Measurements from ENCODE around the gene PHC3.
"Not testable (repeated sequence)": the region's sequence is repeated elsewhere in the genome, so short reads cannot be mapped to it uniquely, and the experiment has no call there.

PHC3 gene
- total RNA-seq, result 207 to 230 reads per million in 2 donors

- peak; percentile 83 for DNase-seq
Measured at GRCh38 chr3:170180908-170181885, at the start of gene PHC3. TSS of gene PHC3 (minus strand) at chr3:170181733. CDS start at chr3:170181715, 18 bp downstream.

GRCh38 chr3:170228093-170228766 lies 46.7 kb upstream of the PHC3 start:
- DNase-seq, result no peak

GRCh38 chr3:170226426-170226960 lies 45.0 kb upstream of the PHC3 start:
- no peak for DNase-seq

GRCh38 chr3:170225166-170225565 lies 43.6 kb upstream of the PHC3 start:
- DNase-seq, result no peak

- DNase-seq, result no peak
Measured at GRCh38 chr3:170222647-170223541, 41.4 kb upstream of the PHC3 start.

- peak; percentile 64 for DNase-seq
Measured at GRCh38 chr3:170221924-170222646, 40.6 kb upstream of the PHC3 start, which contains the start of gene PRKCI. TSS of gene PRKCI (plus strand) at chr3:170222424. CDS start at chr3:170222670, 246 bp downstream.

GRCh38 chr3:170220871-170221270 lies 39.3 kb upstream of the PHC3 start:
- DNase-seq, result no peak

GRCh38 chr3:170219850-170220249 lies 38.3 kb upstream of the PHC3 start:
- DNase-seq, result no peak

- no peak for DNase-seq
Measured at GRCh38 chr3:170211668-170212067, 30.1 kb upstream of the PHC3 start.

- DNase-seq, result no peak
Measured at GRCh38 chr3:170207717-170208116, 26.2 kb upstream of the PHC3 start.

GRCh38 chr3:170206164-170206762 lies 24.7 kb upstream of the PHC3 start:
- not testable (repeated sequence) for DNase-seq

- no peak for DNase-seq
Measured at GRCh38 chr3:170205302-170205701, 23.8 kb upstream of the PHC3 start.

- no peak for DNase-seq
Measured at GRCh38 chr3:170204509-170204908, 23.0 kb upstream of the PHC3 start.

GRCh38 chr3:170204023-170204472 lies 22.5 kb upstream of the PHC3 start:
- no peak for DNase-seq

GRCh38 chr3:170203457-170203856 lies 21.9 kb upstream of the PHC3 start:
- DNase-seq, result no peak

GRCh38 chr3:170201527-170201926 lies 20.0 kb upstream of the PHC3 start:
- DNase-seq, result no peak

- DNase-seq, result no peak
Measured at GRCh38 chr3:170200987-170201386, 19.5 kb upstream of the PHC3 start.

GRCh38 chr3:170196833-170197232 lies 15.3 kb upstream of the PHC3 start:
- no peak for DNase-seq

- not testable (repeated sequence) for DNase-seq
Measured at GRCh38 chr3:170195759-170196158, 14.2 kb upstream of the PHC3 start.

- no peak for DNase-seq
Measured at GRCh38 chr3:170189398-170190256, 8.1 kb upstream of the PHC3 start.
